ENCODE measurements around the gene COX20. TPM values are rescaled to one million over a fixed set of nuclear protein-coding genes. Genes with fewer than 3 reads are reported as not detected.
A peak's percentile ranks its signal among the peaks of the same experiment; 100 is the strongest.

Gene COX20
- total RNA-seq, 1 donor from 2014 or later, result 29.3 TPM

DNA sequence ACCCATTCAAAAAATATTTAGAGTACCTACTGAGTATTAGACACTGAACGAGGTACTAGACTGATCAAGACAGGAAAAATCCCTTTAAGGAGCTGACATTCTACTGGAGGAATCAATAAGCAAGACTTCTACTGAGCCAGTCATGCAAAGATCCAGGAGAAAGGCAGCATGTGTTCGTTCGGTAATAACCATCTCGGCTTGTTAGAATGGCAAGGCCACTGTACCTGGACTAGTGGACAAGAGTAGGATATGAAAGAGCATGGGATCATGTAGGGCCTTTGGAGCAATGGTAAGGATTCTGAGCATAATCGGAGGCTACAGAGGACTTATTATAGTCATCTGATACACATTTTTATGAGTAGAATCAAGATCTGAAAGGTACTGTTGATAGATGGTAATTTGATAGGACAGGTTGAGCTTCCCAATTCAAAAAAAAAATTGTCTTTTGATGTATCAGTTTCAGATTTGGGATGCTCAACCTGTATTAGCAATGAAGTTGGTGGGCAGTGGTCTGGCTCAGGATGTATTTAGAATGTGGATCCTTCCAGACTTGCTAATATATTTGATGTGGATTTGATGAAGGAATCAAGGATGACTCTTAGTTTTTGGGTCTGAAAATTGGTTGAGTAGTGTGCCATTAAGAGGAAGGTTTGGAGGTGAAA, 2.3 kb downstream of the COX20 start:
- Mint-ChIP-seq H3K36me3 (peaks cover 16% of the 10 kb centered on the region), H3K4me1 (peaks cover 35% of the 10 kb centered on the region), H3K27me3 (ENCODE audit: low read depth) (no peaks in the 10 kb centered on the region), H3K27ac (peak overlapping the region; percentile 96), H3K9me3 (no peaks in the 10 kb centered on the region), H3K4me3 (peak overlapping the region; percentile 38)
- no peak for DNase-seq (ENCODE audit: low spot score in 2 of 2, unreplicated experiment in 2 of 2)
- TF ChIP-seq, protein P1, sequence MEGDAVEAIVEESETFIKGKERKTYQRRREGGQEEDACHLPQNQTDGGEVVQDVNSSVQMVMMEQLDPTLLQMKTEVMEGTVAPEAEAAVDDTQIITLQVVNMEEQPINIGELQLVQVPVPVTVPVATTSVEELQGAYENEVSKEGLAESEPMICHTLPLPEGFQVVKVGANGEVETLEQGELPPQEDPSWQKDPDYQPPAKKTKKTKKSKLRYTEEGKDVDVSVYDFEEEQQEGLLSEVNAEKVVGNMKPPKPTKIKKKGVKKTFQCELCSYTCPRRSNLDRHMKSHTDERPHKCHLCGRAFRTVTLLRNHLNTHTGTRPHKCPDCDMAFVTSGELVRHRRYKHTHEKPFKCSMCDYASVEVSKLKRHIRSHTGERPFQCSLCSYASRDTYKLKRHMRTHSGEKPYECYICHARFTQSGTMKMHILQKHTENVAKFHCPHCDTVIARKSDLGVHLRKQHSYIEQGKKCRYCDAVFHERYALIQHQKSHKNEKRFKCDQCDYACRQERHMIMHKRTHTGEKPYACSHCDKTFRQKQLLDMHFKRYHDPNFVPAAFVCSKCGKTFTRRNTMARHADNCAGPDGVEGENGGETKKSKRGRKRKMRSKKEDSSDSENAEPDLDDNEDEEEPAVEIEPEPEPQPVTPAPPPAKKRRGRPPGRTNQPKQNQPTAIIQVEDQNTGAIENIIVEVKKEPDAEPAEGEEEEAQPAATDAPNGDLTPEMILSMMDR (IDR thresholded peaks at IDR 0.05; ENCODE audit: unreplicated experiment), result no peak

GRCh38 chr1:244839656-244840055, 4.2 kb downstream of the COX20 start:
- H3K4me1 Mint-ChIP-seq, result peaks cover 28% of the 10 kb centered on the region

GRCh38 chr1:244840219-244840794, 4.8 kb downstream of the COX20 start:
- Mint-ChIP-seq H3K27ac (peak overlapping the region; percentile 81), H3K27me3 (ENCODE audit: low read depth) (no peaks in the 10 kb centered on the region), H3K9me3 (no peaks in the 10 kb centered on the region), H3K4me1 (peaks cover 28% of the 10 kb centered on the region), H3K4me3 (no peak overlapping the region), H3K36me3 (peaks cover 24% of the 10 kb centered on the region)
- TF ChIP-seq, protein P1 (IDR thresholded peaks at IDR 0.05; ENCODE audit: unreplicated experiment), result no peak
- DNase-seq (ENCODE audit: low spot score in 2 of 2, unreplicated experiment in 2 of 2), result no peak

More at GRCh38 chr1:244839656-244840055, 4.2 kb downstream of the COX20 start:
- Mint-ChIP-seq H3K4me3 (no peak overlapping the region), H3K27ac (peak overlapping the region; percentile 25), H3K9me3 (no peaks in the 10 kb centered on the region), H3K27me3 (ENCODE audit: low read depth) (no peaks in the 10 kb centered on the region), H3K36me3 (peaks cover 21% of the 10 kb centered on the region)
- TF ChIP-seq, protein P1 (IDR thresholded peaks at IDR 0.05; ENCODE audit: unreplicated experiment), result no peak
- no peak for DNase-seq (ENCODE audit: low spot score in 2 of 2, unreplicated experiment in 2 of 2)

DNA sequence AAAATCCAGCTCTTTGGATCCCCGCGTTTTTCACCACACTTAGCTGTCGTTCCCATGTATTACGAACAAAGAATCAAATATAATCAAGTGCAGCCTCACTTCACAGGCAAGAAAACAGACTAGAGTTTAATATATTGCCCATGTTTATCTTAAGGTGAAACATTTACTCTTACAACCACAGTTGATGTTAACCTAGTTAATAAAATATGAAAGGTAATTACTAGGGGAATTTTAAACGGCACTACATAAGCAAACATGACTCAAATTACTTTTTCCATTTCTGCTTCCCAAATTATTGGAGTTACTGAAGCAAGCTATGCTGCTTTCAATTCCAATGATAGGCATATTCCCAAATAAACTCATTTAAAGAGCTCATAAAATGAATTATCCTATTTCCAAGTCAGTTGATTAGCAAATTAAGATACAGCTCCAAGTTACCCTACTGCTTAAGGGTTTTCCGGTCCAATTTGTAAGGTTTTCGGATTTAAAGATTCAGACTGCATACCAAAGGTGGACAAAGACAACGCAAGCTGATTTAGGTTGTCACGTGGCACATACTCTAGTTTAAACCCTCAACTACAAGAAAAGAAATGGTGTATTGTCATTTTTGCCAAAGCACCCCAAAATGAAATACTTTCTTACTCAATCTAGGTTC, 5.9 kb downstream of the COX20 start:
- H3K36me3 Mint-ChIP-seq, result peaks cover 30% of the 10 kb centered on the region
- TF ChIP-seq, protein P1 (IDR thresholded peaks at IDR 0.05; ENCODE audit: unreplicated experiment), result no peak
- peak overlapping the region; percentile 48 for H3K27ac Mint-ChIP-seq
- no peak overlapping the region for H3K4me3 Mint-ChIP-seq
- H3K9me3 Mint-ChIP-seq, result no peaks in the 10 kb centered on the region
- no peaks in the 10 kb centered on the region for H3K27me3 Mint-ChIP-seq (ENCODE audit: low read depth)
- H3K4me1 Mint-ChIP-seq, result peaks cover 26% of the 10 kb centered on the region
- DNase-seq (ENCODE audit: low spot score in 2 of 2, unreplicated experiment in 2 of 2), result no peak

- peaks cover 37% of the 10 kb centered on the region for H3K36me3 Mint-ChIP-seq
- no peak overlapping the region for H3K27ac Mint-ChIP-seq
Measured at GRCh38 chr1:244843148-244843978, 7.9 kb downstream of the COX20 start.

More at GRCh38 chr1:244843148-244843978, 7.9 kb downstream of the COX20 start:
- DNase-seq (ENCODE audit: low spot score in 2 of 2, unreplicated experiment in 2 of 2), result no peak
- no peaks in the 10 kb centered on the region for H3K27me3 Mint-ChIP-seq (ENCODE audit: low read depth)
- H3K4me3 Mint-ChIP-seq, result no peak overlapping the region
- H3K9me3 Mint-ChIP-seq, result no peaks in the 10 kb centered on the region
- peaks cover 8% of the 10 kb centered on the region for H3K4me1 Mint-ChIP-seq
- TF ChIP-seq, protein P1 (IDR thresholded peaks at IDR 0.05; ENCODE audit: unreplicated experiment), result no peak
